ENCODE measurements around the gene SEZ6L. TPM values are rescaled to one million over a fixed set of nuclear protein-coding genes. Genes with fewer than 3 reads are reported as not detected.
"Not testable (repeated sequence)": the region's sequence is repeated elsewhere in the genome, so short reads cannot be mapped to it uniquely, and the experiment has no call there.

Gene SEZ6L
- total RNA-seq, 2 donors from 2014 or later, result 0.07 to 0.12 TPM

DNA sequence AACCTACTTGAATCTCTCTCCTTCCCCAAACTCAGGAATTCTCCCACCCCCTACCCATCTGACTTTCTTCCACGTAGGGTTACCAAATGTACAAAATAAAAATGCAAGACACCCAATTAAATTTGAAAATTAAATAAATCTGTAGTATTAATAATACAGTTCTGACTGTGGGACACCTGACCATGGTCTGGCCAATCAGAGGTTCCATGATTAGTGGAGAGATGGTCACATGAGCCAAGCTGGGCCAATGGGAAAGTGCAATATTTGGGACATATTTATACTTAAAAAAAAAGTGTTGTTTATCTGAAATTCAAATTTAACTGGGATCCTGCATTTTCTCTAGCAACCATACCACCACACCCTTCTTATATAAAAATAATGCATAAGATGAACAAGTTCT lies 230.0 kb downstream of the SEZ6L start:
- H3K4me1 ChIP-seq, result no peaks in the 10 kb centered on the region
- no peak for DNase-seq (ENCODE audit: low spot score)
- H3K27ac ChIP-seq, result no peak overlapping the region
- no peak overlapping the region for H3K4me3 ChIP-seq
- no peaks in the 10 kb centered on the region for H3K36me3 ChIP-seq
- TF ChIP-seq, protein P1, sequence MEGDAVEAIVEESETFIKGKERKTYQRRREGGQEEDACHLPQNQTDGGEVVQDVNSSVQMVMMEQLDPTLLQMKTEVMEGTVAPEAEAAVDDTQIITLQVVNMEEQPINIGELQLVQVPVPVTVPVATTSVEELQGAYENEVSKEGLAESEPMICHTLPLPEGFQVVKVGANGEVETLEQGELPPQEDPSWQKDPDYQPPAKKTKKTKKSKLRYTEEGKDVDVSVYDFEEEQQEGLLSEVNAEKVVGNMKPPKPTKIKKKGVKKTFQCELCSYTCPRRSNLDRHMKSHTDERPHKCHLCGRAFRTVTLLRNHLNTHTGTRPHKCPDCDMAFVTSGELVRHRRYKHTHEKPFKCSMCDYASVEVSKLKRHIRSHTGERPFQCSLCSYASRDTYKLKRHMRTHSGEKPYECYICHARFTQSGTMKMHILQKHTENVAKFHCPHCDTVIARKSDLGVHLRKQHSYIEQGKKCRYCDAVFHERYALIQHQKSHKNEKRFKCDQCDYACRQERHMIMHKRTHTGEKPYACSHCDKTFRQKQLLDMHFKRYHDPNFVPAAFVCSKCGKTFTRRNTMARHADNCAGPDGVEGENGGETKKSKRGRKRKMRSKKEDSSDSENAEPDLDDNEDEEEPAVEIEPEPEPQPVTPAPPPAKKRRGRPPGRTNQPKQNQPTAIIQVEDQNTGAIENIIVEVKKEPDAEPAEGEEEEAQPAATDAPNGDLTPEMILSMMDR (IDR thresholded peaks at IDR 0.05), result no peak
- H3K27me3 ChIP-seq, result no peaks in the 10 kb centered on the region
- no peaks in the 10 kb centered on the region for H3K9me3 ChIP-seq

DNA sequence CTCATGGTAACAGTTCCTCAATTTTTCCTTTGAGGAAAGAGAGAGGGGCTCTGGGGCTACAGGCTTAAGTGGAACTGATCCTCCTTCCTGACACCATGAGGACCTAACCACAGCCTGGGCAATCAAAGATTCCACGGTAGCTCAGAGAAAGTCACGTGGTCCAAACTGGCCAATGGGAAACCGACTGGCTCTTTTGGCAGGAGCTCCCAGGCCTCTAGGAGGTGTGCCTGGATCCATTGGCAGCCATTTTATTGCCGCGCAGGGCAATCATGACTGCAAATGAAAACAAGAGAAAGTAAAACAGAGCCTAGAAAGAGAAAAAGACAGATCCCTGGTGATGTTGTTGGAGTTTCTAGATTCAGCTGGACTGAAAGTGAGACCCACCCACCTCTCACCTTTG lies 232.5 kb downstream of the SEZ6L start:
- no peaks in the 10 kb centered on the region for H3K27me3 ChIP-seq
- TF ChIP-seq, protein P1 (IDR thresholded peaks at IDR 0.05), result no peak
- H3K36me3 ChIP-seq, result no peaks in the 10 kb centered on the region
- H3K9me3 ChIP-seq, result no peaks in the 10 kb centered on the region
- no peak overlapping the region for H3K4me3 ChIP-seq
- peaks cover 0 to 8% of the 10 kb centered on the region in 2 donors for H3K4me1 ChIP-seq
- DNase-seq (ENCODE audit: low spot score), result no peak
- H3K27ac ChIP-seq, result no peak overlapping the region

DNA sequence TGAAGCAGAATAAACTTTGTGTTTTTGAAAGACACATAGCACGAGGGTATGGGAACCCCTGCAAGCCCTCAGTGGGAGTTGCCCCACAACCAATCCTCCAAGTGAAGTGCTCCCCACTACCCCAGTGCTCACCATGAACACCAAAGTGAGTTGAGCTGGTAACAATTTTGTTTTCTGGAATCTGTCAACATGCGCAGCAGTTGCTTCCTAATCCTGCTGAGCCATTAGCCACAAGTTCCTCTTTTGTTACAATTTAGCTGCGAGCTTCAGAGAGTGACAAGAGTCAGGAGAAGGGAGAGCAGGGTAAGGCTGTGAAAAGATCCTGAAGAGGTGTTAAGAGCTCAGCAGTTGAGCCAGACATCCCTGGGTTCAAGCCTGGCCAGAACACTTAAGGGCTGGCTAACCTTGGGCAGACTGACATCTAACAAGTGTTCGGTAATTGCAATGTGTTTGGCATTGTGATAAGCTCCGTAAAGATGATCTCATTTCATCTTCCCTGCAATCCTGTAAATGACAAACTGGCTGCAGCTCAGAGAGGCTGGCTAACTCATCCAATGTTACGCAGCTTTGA lies 235.7 kb downstream of the SEZ6L start:
- no peak for DNase-seq (ENCODE audit: low spot score)
- TF ChIP-seq, protein P1 (IDR thresholded peaks at IDR 0.05), result no peak
- Histone ChIP-seq H3K4me1 (peaks cover 0 to 8% of the 10 kb centered on the region in 2 donors), H3K36me3 (no peaks in the 10 kb centered on the region), H3K9me3 (no peaks in the 10 kb centered on the region), H3K4me3 (no peak overlapping the region), H3K27me3 (no peaks in the 10 kb centered on the region), H3K27ac (no peak overlapping the region)

DNA sequence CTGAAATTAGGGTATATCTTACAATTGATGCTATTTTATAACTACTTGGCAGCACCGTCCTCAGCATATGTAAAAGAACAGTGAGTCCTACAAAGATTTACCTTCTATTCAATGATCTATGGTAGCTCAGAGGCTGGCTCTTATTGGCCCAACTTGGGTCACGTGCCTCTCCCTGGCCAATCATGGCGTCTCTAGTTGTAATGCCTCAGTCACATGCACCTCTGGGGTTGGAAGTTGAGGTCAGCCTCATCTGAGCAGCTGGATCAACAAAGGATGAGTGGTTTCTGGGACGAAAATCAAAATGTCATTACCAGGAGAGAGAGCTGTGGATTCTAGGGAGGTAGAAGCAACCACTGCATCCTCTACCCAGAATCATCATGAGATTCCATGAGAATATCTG lies 236.9 kb downstream of the SEZ6L start:
- TF ChIP-seq, protein P1 (IDR thresholded peaks at IDR 0.05), result no peak
- Histone ChIP-seq H3K4me1 (peaks cover 0 to 8% of the 10 kb centered on the region in 2 donors), H3K27ac (no peak overlapping the region), H3K36me3 (no peaks in the 10 kb centered on the region), H3K4me3 (no peak overlapping the region), H3K27me3 (no peaks in the 10 kb centered on the region), H3K9me3 (no peaks in the 10 kb centered on the region)
- no peak for DNase-seq (ENCODE audit: low spot score)

DNA sequence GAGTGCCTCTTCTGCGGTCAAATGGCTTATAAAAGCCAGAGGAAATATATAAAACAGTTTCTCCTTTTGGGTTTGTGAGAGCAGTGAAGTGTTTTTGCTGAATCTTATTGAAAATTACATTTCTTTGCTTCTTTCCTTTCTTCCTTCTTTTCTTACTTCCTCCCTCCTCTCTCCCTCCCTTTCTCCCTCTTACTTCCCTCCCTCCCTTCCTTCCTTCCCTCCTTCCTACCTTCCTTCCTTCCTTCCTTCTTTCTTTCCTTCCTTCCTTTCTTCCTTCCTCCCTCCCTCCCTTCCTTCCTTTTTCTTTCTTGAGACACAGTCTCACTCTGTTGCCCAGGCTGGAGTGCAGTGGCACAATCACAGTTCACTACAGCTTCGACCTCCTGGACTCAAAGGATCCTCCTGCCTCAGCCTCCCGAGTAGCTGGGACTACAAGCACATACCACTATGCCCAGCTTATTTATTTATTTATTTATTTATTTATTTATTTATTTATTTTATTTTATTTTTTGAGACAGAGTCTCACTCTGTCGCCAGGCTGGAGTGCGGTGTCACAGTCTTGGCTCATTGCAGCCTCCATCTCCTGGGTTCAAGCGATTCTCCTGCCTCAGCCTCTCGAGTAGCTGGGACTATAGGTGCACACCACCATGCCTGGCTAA lies 239.4 kb downstream of the SEZ6L start:
- H3K9me3 ChIP-seq, result not testable (repeated sequence)

DNA sequence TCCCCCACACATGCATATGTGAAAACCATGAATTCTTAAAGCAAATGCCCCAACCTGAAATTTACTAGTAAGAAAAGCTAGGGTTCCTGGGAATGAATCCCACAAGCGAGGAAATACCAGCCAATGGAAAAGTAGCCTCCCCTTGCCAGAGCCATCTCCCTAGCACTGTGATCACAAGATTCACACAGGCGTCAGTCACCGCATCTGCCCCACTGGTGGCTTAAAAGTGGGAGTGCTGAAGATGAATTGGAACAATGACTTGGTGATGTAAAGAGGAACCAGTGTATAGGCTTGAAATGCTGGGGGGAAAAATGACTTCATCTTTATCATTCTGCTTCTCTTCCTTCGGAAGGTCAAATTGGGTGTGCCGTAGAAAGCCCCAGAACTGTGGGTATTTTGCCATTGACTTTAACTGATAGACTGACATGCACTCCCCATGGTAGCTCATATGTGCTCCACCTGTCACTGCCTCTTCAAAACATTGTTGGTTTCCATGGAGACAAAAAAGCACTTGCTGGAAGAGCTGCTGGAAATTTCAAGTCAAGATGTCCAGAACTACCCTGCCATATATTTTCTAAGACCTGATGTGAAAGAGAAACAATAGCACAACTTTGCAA lies 240.6 kb downstream of the SEZ6L start:
- DNase-seq (ENCODE audit: low spot score), result no peak
- Histone ChIP-seq H3K27ac (no peak overlapping the region), H3K4me3 (no peak overlapping the region), H3K9me3 (no peaks in the 10 kb centered on the region), H3K27me3 (no peaks in the 10 kb centered on the region), H3K4me1 (peaks cover 0 to 6% of the 10 kb centered on the region in 2 donors), H3K36me3 (no peaks in the 10 kb centered on the region)
- TF ChIP-seq, protein P1 (IDR thresholded peaks at IDR 0.05), result no peak

More for the DNA sequence above, 239.4 kb downstream of the SEZ6L start:
- H3K4me3 ChIP-seq; H3K27me3 ChIP-seq; H3K4me1 ChIP-seq; DNase-seq (ENCODE audit: low spot score); H3K36me3 ChIP-seq; H3K27ac ChIP-seq: not testable (repeated sequence)
